ENCODE results near the gene FOXB1.

FOXB1 gene

GRCh38 chr15:60021589-60022378 lies 17.7 kb downstream of the FOXB1 start:
- DNase-seq, result no peak
- Mint-ChIP-seq H3K4me1 (peaks cover 35% of the 10 kb centered on the region), H3K27ac (no peak overlapping the region), H3K36me3 (ENCODE audit: low read depth) (peaks cover 7% of the 10 kb centered on the region), H3K9me3 (peaks cover 12% of the 10 kb centered on the region), H3K4me3 (no peak overlapping the region), H3K27me3 (ENCODE audit: low read depth, poor library complexity) (peaks cover 2% of the 10 kb centered on the region)
- no peak for TF ChIP-seq CTCF (IDR thresholded peaks at IDR 0.05)

- H3K4me1 Mint-ChIP-seq, result peaks cover 35% of the 10 kb centered on the region
- H3K4me3 Mint-ChIP-seq, result no peak overlapping the region
- H3K27me3 Mint-ChIP-seq (ENCODE audit: low read depth, poor library complexity), result peaks cover 2% of the 10 kb centered on the region
- no peak overlapping the region for H3K27ac Mint-ChIP-seq
- TF ChIP-seq CTCF (IDR thresholded peaks at IDR 0.05), result no peak
- no peak for DNase-seq
- H3K36me3 Mint-ChIP-seq (ENCODE audit: low read depth), result peaks cover 3% of the 10 kb centered on the region
- H3K9me3 Mint-ChIP-seq, result peaks cover 8% of the 10 kb centered on the region
Observed at GRCh38 chr15:60022379-60022741, 18.2 kb downstream of the FOXB1 start.

GRCh38 chr15:60026555-60026954 lies 22.4 kb downstream of the FOXB1 start:
- DNase-seq, result no peak
- H3K27ac Mint-ChIP-seq, result no peak overlapping the region
- H3K4me1 Mint-ChIP-seq, result peaks cover 31% of the 10 kb centered on the region
- peaks cover 5% of the 10 kb centered on the region for H3K9me3 Mint-ChIP-seq
- no peaks in the 10 kb centered on the region for H3K27me3 Mint-ChIP-seq (ENCODE audit: low read depth, poor library complexity)
- H3K36me3 Mint-ChIP-seq (ENCODE audit: low read depth), result no peaks in the 10 kb centered on the region
- H3K4me3 Mint-ChIP-seq, result no peak overlapping the region
- TF ChIP-seq CTCF (IDR thresholded peaks at IDR 0.05), result no peak

- TF ChIP-seq CTCF (IDR thresholded peaks at IDR 0.05), result no peak
- peaks cover 12% of the 10 kb centered on the region for H3K4me1 Mint-ChIP-seq
- no peak for DNase-seq
- H3K4me3 Mint-ChIP-seq, result no peak overlapping the region
- no peaks in the 10 kb centered on the region for H3K36me3 Mint-ChIP-seq (ENCODE audit: low read depth)
- H3K9me3 Mint-ChIP-seq, result peaks cover 5% of the 10 kb centered on the region
- H3K27ac Mint-ChIP-seq, result no peak overlapping the region
- H3K27me3 Mint-ChIP-seq (ENCODE audit: low read depth, poor library complexity), result no peaks in the 10 kb centered on the region
Observed at GRCh38 chr15:60035344-60035743, 31.2 kb downstream of the FOXB1 start.

GRCh38 chr15:60039316-60039715 lies 35.2 kb downstream of the FOXB1 start:
- Mint-ChIP-seq H3K9me3 (no peaks in the 10 kb centered on the region), H3K4me1 (peaks cover 25% of the 10 kb centered on the region), H3K36me3 (ENCODE audit: low read depth) (no peaks in the 10 kb centered on the region), H3K27ac (no peak overlapping the region), H3K4me3 (no peak overlapping the region), H3K27me3 (ENCODE audit: low read depth, poor library complexity) (no peaks in the 10 kb centered on the region)
- no peak for DNase-seq
- no peak for TF ChIP-seq CTCF (IDR thresholded peaks at IDR 0.05)

Data from nephron progenitor cell (in vitro differentiated cells).